HG02840 (cell line): Measurements from ENCODE around the gene KRT39.
"Not testable (repeated sequence)": the region's sequence is repeated elsewhere in the genome, so short reads cannot be mapped to it uniquely, and the experiment has no call there.

ENCODE experiments used
- ATAC-seq: cut with Tn5 transposase; IDR thresholded peaks from one replicate; pipeline ENCODE4 v1.9.1; 2021; ENCODE audit warnings: mild to moderate bottlenecking, moderate library complexity, moderate number of reproducible peaks; ENCODE audit not compliant: unreplicated experiment, low FRiP score

Gene KRT39

GRCh38 chr17:40944531-40944930 is 22.2 kb downstream of the KRT39 start:
- no peak for ATAC-seq

- ATAC-seq = no peak
Measured at GRCh38 chr17:40942553-40942952, 24.2 kb downstream of the KRT39 start.

GRCh38 chr17:40940266-40940665 is 26.5 kb downstream of the KRT39 start:
- no peak for ATAC-seq

GRCh38 chr17:40938981-40939380 is 27.8 kb downstream of the KRT39 start:
- ATAC-seq = no peak

GRCh38 chr17:40937384-40937819 is 29.3 kb downstream of the KRT39 start, which contains the start of gene KRT23:
Gene KRT23, minus strand, starts transcription at chr17:40937646. Its CDS starts 1,043 bp downstream, at chr17:40936603.
- ATAC-seq = no peak

GRCh38 chr17:40936976-40937375 is 29.8 kb downstream of the KRT39 start:
- ATAC-seq = no peak

GRCh38 chr17:40936437-40936971 is 30.2 kb downstream of the KRT39 start:
- ATAC-seq = no peak

- ATAC-seq = no peak
Measured at GRCh38 chr17:40935624-40936023, 31.1 kb downstream of the KRT39 start.

GRCh38 chr17:40932608-40933007 is 34.1 kb downstream of the KRT39 start:
- ATAC-seq = no peak

- no peak for ATAC-seq
Measured at GRCh38 chr17:40931311-40931710, 35.4 kb downstream of the KRT39 start.

GRCh38 chr17:40926341-40926740 is 40.4 kb downstream of the KRT39 start:
- no peak for ATAC-seq

GRCh38 chr17:40922239-40922638 is 44.5 kb downstream of the KRT39 start:
- ATAC-seq = no peak

- no peak for ATAC-seq
Measured at GRCh38 chr17:40921026-40921425, 45.7 kb downstream of the KRT39 start.

- not testable (repeated sequence) for ATAC-seq
Measured at GRCh38 chr17:40917116-40917515, 49.6 kb downstream of the KRT39 start.

GRCh38 chr17:40916366-40916765 is 50.4 kb downstream of the KRT39 start:
- ATAC-seq = no peak

GRCh38 chr17:40915721-40916256 is 51.0 kb downstream of the KRT39 start:
- no peak for ATAC-seq

GRCh38 chr17:40915199-40915661 is 51.5 kb downstream of the KRT39 start:
- ATAC-seq = no peak

- ATAC-seq = no peak
Measured at GRCh38 chr17:40914075-40914855, 52.5 kb downstream of the KRT39 start.

GRCh38 chr17:40912486-40913210 is 54.1 kb downstream of the KRT39 start:
- no peak for ATAC-seq

GRCh38 chr17:40910441-40910841 is 56.3 kb downstream of the KRT39 start:
- ATAC-seq = no peak

- ATAC-seq = no peak
Measured at GRCh38 chr17:40909755-40910154, 57.0 kb downstream of the KRT39 start.
